B cell (primary cell): ENCODE data around the gene ELFN1.

Experiments
- EZH2 ChIP-seq: IDR thresholded peaks from 2 replicates; pipeline ENCODE4 v1.6.1; 2012; ENCODE audit warnings: borderline replicate concordance, low read depth, mild to moderate bottlenecking, moderate library complexity, low read length; ENCODE audit not compliant: insufficient read depth, poor library complexity, severe bottlenecking
- TF ChIP-seq, protein P1 (sequence below): fragments of 200-600 bp; IDR thresholded peaks from one replicate; pipeline ENCODE4 v1.8.0; 2022; ENCODE audit warnings: antibody characterized with exemption, mild to moderate bottlenecking

DNA sequence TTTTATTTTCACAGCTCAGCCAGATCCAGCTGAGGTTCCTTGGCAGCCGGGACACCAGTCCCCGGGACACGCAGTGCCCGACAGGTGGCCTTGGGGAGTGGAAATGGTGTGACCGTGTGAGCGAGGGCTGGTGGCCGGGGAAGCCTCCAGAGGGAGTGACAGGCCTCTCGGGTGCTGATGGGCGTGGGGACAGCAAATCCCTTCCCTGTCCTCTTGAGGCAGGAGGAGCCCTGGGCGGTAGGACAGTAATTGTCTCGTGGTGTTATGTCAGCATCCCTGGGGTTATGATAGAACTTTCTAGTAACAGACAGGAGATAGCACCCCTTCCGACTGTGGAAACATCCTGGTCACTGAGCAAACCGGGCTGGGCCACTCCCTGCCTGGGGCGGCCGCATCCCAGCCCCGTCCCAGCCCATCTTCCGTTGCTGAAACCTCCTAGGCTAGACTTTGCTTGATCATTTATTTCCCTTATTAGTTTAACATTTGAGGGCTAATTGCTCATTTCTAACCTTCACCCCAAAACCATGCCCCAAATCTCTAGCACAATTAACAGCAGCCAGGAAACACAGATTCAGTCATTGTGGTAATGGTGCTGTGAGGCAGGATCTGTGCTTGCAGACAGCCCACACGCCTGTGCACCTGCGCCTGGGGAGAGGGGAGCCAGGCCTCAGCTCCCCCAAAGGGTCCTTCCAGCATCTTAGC is 63.3 kb downstream of the ELFN1 start:
- no peak for TF ChIP-seq EZH2
- TF ChIP-seq, protein P1, sequence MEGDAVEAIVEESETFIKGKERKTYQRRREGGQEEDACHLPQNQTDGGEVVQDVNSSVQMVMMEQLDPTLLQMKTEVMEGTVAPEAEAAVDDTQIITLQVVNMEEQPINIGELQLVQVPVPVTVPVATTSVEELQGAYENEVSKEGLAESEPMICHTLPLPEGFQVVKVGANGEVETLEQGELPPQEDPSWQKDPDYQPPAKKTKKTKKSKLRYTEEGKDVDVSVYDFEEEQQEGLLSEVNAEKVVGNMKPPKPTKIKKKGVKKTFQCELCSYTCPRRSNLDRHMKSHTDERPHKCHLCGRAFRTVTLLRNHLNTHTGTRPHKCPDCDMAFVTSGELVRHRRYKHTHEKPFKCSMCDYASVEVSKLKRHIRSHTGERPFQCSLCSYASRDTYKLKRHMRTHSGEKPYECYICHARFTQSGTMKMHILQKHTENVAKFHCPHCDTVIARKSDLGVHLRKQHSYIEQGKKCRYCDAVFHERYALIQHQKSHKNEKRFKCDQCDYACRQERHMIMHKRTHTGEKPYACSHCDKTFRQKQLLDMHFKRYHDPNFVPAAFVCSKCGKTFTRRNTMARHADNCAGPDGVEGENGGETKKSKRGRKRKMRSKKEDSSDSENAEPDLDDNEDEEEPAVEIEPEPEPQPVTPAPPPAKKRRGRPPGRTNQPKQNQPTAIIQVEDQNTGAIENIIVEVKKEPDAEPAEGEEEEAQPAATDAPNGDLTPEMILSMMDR: no peak
